Measurements from ENCODE around the gene NMNAT3.

NMNAT3 gene

DNA sequence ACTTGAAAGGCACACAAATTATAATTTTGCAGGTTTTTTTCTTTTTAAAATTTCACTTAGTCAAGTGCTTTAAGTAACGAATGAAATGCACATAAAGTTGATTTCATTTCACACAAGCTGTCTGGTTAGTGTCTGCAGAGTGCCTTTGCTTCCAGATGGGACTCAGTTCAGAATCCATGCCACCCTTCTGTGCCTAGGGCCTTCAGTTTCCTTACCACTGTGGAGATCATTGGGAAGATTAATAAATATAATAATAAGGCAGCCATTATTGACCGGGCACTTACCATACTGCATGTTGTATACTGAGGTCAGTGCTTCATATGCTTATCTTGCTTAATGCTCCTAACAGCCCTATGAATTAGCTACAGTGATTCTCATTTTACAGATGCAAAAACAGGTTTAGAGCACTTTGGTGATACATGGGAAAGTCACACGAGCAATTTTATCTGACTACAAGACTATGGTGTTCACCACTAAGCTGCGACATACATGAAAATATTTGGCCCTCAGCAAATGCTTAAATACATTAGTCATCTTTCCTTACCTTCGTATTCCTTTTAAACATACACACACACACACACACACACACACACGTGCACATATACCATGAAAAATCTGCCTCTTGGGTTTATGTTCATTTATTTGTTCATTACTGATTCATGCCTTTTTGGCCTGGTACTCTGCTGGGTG, 3.1 kb downstream of the NMNAT3 start:
- DNase-seq: no peak

DNA sequence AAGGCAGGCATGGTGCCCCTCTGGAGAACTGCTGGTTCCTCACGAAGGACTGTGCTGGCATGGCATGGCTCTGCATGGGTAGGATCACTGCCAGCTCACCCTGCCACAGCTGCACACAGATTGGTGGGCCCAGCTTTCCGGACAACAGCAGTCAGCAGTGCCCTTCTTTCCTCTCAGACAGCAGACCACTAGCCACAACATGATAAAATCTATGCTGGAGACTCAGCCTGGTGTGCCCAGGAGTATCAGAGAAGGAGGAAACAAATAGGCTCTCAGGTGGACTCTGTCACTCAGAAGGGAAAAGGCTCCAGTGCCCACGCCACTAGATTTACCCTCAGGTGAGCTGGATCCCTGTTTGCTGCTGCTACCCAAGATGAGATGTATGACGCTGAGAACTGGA, 4.9 kb downstream of the NMNAT3 start:
- DNase-seq: no peak

DNA sequence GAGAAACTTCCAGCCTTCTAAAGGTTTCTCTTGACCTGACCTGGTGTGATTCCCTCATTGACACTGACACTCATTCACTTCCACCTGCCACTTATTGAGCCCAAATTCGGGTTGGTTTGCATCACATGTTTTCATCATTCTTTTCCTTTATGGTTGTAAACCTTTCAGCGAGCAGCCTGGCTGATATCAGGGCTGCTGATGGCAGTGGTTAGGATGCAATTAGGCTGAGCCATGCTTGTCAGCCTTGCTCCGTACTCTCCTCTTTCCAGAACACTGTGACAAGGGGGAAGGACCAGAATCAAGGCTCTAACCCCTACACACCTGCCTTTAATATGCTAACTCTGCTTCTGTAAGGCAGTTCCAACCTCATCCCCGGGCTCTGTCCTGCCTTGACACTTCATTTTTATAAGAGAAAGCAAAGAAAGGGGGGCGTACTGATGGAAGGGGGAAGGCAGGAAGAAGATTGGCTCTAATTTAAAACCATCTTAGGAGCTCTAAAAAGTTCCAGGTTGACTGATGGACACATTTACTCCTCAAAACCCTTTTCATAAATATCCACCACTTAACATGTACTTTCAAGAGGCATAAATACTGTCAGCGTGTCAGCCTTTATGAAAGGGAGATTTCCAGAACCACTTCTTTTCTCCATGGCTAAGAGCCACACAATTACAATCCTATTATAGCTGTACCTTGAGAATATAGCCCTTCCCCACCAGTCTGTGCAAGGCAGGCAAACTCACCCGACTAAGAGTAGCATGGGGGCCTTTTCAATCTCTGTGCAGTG, 5.7 kb downstream of the NMNAT3 start:
- DNase-seq: no peak

DNA sequence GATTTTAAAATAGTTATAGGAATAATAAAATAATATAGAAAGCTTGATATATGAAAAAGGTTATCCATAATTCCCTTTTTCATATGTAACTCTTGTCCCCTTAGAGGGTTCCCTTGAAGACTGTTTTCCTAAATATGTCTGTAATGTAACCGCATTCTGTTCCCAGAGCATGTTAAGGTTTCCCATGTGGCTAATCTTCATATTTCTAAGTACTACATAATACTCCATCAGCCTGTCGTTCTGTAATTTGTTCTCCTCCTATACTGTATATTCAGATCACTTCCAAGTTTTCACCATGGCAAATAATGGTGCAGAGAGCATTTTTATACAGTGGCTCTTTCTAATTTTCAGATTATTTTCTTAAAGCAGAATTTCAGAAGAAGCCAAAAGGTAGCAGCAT, 6.7 kb downstream of the NMNAT3 start:
- DNase-seq: no peak

DNA sequence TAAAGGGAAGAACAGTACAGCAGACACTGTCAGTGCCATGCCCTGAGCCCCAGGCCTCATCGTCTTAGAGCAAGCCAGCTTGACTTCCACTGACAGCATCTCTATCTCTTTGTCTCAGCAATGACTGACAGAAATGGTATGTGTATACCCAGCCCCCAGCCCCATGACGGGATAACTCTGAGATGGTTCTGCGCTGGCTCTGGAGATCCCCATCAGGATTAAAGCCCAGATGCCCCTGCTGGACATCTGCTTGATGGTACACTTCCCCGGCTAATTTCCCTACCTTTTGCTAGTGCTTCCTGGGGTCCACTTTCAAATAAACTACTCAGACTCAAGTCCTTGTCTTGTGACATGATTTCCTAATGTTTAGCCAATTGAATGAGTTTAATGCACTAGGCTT, 7.6 kb downstream of the NMNAT3 start:
- DNase-seq: no peak

DNA sequence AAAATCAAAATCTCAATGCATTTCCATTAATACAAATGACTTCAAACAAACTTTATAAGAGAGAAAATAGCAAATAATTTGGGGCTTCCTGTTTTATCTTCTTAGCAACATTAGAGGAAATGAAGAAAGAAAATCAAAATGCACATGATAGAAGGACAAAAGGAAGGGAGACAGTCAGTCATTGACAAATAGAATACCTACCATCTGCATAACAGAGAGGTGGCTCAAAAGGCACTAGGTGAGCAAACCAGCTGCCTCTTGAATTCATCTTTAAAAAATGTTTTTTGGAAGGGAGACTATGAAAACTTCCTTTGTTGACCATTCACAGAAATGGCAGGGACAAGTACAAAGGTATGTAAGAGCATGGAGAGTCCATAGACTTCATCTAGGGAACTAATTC, 9.4 kb downstream of the NMNAT3 start:
- no peak for DNase-seq

DNA sequence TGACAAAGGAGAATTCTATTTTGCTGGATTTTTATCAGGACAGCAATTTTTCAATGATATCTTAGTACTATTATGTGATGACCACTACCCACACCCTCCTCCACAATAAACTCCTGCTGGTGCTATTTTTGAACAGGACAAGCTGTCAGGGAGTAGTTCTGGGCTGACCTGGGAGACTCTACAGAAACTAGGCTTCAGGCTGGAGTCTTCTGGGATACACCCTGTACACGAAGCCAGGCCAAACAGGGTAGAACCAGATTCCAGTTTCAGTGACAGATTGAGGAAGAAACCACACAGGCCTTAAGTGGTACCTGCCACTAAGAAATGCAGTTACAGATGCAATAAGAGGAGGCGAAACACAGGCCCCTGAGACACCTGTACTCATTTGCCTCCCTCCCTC, 12.8 kb downstream of the NMNAT3 start:
- no peak for DNase-seq

DNA sequence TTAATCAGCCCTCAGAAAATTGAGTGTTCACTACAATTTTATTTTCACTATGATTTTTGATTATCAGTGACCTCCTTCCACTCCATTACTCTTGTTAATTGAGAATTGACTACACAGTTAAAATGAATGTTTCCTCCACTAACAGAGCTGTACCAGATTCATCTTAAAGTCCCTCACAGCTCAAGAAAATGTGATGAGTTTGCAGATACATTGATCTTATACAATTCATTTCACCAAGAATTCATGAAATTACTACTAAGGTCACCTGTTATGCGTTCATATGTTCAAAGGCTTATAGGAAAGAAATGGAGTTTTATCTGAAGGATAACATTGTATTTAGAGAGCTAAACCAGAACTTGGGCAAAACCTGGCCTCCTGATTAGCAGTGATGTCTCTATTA, 17.5 kb downstream of the NMNAT3 start:
- DNase-seq: no peak

DNA sequence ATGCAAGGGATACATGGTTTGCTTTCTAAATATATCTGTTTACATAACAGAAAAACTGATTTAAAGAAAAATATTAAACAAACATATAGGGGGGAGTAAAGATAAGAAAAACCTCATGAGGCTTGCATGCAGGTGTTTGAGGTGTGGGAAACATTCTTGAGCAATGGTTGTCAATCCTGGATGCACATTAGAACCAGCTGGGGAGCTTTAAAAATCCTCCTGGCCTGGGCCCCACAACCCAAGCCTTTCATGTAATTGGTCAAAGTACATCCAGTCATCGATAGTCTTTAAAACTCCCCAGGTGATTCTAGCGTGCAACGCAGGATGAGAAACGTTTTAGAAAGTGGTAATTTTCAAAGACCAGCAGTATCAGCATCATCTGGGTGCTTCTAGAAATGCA, 18.3 kb downstream of the NMNAT3 start:
- DNase-seq: no peak

DNA sequence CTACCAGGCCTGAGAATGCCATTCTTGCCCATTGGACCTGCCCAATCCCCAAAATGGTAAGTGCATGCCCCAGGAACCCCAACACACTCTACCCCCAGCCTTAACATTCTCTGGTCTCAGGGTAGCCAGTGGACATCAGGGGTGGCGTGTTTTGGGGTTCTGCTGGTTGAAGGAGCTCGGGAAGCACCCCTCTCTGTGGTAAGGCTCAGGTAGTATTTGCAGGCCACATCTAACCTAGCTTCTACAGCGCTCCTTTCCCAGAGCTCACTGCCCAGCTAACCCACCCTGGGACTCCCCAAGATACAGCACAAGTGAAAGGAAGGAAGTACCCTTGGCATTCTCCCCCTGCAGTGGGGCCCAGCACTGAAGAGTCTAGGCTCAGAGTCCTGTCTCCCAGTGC, 19.8 kb downstream of the NMNAT3 start:
- DNase-seq: no peak

DNA sequence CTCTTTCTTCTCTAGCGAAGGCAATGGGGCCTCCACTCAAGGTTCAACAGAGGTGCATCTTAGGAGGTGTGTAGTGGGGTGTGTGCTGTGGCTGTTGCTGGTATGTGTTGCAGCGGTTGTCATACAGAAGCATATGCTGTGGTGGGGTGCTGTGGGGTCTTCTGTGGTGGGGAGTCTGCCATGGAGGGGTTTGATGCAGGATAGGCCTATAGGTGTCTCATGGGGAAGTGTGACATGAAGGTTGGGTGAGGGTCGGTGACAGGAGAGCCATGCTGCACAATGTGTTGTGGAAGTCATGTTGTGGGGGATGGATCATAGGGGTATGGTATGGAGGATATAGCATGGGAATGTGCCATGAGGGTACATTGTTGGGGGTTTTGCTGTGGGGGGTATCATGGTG, 20.3 kb downstream of the NMNAT3 start:
- no peak for DNase-seq

DNA sequence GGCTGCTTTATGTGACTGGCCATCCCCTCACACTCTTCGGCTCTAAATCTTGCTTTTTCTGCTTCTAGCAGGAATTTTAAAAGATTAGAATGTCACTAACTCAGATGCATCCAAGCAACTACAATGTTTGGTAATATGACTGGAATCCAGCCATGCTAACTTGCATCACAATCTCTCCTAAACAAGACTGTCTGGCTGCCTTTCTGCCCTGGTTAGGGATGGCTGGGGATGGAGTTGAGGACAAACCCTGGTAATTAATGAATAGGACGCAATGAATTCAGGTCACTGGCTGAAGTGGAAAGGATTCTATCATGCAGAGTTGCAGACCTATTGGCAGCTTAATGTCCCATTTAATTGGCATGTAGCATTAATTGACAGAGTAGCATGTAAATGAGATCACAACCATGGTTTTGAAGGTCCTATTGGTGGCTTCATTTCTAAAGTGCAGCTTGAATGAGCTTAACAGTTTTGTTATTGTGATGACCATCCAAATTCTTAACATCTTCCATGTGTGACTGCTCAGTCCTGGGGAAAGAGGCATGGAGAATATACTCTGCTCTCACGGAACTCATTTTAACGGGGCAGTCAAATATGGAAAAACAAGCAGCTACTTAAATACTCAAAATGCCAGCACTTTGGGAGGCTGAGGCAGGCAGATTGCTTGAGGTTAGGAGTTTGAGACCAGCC, 21.7 kb downstream of the NMNAT3 start:
- no peak for DNase-seq

DNA sequence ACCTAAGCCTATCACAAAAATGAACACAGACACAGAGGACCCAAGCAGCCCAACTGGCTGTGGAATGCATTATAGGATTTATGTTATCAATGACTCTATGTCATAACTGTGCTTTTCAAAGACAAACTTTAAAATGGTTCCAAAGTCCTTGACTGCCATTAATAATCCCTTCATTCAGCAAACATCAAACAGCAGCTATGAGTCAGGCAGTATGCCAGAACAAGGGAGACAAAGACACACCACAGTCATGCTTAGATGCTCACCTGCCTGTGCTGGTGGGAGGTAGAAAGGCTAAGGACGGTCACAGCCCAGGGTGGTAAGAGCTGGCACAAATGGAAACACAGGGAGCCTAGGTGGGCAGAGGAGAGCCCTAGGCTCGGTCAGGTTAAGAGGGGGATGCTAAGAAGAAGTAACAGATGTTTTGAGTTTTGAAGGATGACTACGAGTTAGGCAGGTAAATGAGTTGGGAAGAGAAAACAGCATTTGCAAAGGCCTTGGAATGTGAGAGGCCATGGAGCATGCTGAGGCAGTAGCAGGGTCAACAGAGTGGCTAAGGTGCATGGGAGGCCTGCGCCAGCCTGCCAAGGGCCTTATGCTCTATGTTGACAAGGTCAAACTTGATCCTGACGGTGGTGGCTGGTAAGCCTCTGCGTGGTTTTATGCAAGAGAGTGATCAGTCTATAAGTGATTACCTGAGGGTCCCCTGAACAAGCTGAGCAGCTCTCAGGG, 23.0 kb downstream of the NMNAT3 start:
- no peak for DNase-seq

DNA sequence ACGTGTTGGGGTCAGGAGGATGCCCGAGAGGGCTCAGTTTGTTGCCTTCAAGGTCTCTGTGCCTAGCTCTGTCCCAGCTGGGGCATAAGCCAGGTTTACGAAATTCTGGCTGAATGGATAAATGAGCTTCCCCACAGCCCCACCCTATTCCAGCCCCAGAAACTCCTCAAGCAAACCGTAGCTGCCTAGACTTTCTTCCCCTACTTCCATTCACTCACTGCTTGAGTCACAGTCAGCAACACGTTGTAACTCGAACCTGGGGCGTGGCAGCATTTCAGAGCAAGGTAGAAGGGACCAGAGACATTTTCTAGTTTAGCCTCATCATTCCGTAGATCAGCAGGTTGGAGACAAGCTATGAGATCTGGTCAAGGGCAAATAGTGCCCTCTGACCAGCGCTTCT, 24.2 kb downstream of the NMNAT3 start:
- DNase-seq: no peak

DNA sequence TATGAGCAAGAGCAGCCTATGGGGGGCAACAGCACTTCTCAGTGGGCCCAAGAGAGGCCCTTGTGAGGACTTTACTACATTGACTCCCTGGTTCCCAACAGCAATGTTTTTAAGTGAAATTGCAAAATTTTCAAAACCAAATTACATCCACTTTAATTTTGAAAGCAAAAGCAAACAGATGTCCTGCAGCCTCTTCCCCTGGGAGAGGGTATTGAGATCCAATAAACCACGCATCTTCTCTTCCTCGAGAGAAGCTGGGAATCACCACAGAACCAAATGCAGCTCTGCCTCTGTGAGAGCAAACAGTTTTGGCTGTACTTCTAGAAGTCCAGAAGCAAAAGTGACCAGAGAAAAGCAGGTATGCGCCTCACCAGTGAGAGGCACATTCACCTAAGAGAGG, 25.2 kb downstream of the NMNAT3 start:
- DNase-seq: no peak

DNA sequence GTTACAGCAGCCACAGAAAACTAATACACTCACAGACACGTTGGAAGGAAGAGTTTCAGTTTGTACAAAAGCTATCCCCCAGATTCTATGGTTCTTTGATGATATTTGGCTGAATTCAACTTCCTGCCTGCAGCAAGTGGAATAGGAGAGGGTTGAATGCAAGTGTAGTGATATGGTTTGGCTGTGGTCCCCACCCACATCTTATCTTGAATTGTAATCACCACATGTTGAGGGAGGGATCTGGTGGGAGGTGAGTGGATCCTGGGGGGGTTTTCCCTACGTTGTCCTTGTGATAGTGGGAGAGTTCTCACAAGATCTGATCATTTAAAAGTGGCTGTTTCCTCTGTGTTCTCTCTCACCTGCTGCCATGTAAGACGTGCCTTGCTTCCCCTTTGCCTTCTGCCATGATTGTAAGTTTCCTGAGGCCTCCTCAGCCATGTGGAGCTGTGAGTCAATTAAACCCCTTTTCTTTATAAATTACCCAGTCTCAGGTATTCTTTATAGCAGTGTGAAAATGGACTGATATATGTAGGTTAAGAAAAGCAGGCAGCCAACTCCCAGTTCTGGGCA, 29.8 kb downstream of the NMNAT3 start:
- no peak for DNase-seq

DNA sequence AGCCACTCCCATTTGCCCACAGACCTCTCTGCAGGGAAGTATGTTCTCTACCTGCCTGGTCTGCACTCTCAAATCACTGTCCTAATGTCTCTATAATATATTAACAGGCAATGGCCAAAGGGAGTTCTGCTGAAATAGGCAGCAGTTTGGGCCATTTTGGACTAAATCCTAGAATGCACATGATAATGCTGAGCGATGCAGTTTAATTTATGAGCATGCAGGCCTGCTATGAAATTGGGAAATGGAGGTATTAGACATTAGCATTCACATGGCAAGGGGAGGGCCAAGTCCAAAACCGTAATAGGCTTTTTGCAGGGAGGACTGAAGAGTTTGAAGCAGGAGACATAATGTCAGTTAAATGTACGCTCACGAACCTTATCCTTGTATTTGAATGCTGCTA, 31.3 kb downstream of the NMNAT3 start:
- DNase-seq: no peak

DNA sequence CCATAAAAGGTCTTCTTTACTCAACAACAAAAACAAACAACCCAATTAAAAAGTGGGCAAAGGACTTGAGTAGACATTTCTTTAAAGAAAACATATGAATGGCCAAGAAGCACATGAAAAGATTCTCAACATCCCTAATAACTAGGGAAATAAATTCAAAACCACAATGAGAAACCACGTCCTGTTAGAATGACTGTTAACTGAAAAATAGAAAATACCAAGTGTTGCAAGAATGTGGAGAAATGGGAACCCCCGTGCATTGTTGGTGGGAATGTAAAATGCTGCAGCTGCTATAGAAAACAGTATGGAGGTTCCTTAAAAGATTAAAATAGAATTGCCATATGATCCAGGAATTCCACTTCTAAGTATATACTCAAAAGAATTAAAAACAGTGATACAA, 34.8 kb downstream of the NMNAT3 start:
- DNase-seq: no peak

DNA sequence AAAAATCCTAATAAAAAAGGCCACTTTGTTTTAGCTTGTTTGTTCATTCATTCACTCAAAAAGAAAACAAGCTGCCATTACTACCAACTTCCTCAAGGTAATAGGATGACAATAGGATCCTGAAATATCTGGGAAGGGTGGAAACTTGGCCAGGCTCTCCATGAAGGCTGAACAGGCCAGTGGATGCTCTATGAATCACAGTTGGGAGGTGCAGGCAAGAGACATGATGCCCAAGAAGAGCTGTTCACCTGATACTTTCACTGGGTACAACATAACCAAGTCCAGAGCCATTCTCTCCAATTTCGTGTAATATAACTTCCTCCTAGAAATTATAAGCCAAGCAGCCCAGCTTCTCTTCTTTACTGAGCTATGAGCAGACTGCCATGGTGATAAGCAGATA, 37.3 kb downstream of the NMNAT3 start:
- no peak for DNase-seq

DNA sequence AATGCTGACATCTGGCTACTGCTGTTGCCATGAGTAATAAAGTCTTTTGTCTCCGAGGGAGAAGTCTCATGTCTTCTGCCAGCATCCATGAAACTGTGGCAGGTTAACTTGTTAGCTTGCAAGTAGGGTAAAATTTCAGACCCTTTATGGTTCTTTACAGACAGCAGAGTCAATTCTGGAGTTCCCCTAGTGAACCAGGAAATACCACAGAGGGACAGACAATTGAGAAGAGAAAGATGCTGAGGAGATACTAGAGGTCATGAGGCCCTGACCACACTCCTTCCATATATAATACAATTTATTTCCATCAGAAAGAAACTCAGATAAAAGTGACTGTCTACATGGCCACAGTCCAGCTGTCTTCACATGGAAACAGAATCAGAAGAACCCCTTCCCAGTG, 38.1 kb downstream of the NMNAT3 start:
- DNase-seq: no peak

DNA sequence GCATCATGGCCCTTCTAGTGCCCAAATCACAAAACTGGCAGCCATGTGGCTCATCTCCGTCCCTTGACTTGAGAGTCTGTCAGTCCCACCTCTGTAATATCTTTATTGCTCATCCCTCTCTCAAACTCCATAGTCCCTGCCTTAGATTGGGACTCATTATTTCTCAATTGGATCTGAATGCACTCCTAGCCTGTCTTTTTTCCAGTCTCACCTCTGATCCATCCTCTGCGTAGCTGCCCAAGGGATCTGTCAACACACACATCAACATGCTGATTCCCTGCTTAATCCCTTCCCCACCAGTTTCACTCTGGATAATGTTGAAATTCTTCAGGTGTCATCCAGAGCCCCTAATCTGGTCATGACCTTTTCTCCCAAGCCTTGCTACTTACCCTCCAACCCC, 39.3 kb downstream of the NMNAT3 start:
- DNase-seq: no peak

DNA sequence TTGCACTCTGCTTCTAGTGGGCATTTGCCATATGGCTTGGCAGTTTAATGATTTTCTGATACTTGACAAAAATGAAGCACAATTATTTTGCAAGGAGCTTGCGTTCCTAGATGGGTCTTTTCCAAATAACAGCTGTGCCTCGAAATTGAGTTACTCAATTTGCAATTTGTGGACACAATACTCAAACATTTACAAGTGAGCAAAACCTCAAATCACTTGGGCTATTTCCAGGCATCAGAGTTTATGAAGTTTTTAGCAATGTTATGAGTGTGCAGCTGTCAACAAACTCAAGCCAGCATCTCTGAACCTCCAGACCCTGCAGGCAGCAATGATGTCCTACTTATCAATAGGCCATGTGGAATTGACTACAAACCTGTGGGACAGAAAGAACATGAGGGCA, 41.3 kb downstream of the NMNAT3 start:
- no peak for DNase-seq

DNA sequence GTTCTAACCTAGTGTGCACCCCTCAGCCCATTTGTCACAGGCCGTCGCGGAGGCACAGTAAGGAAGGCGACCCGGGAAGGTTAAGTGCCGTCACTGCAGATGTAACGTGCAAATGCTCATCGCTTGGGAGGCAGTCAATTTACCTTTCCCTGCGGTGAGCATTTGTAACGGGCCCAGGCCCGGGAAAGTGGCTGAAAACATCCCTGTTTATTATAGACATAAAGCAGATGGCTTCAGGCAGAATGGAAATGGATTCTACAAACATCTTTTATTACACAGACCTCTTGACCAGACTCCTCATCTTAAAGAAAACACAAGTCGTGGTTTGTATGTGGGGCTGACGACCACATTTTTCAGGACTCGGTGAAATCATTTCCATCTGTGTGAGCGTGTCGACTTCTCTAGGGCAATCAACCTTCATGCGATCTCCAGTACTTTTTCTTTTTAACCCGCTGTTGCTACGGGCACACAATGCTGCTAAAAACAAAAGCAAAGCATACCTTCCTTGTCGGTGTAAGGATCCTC, 43.6 kb downstream of the NMNAT3 start:
- no peak for DNase-seq
